Panc1 (cell line): ENCODE results near the gene F13A1. TPM values are rescaled to one million over a fixed set of nuclear protein-coding genes. Genes with fewer than 3 reads are reported as not detected.

Experiments
- ATAC-seq: fragments of 200-7000 bp; cut with Tn5 transposase; 2 replicates; pipeline ENCODE4 v1.9.1; 2020; ENCODE audit warnings: mild to moderate bottlenecking, moderate library complexity
- BruUV-seq: library from RNA; stranded (reverse); fragments of 400-500 nt; replicated peaks from 2 replicates; lab custom pipeline; 2021; lab: Mats Ljungman, UMichigan
- CTCF ChIA-PET: fragments of 300-600 bp; sonication (Branson Sonifier 250); formaldehyde crosslinking; loops from one replicate; lab custom pipeline; 2022; ENCODE audit warnings: antibody characterized with exemption; lab: Charles Lee
- POLR2A ChIA-PET: fragments of 300-600 bp; sonication (Branson Sonifier 250); formaldehyde crosslinking; loops from one replicate; lab custom pipeline; 2022; ENCODE audit warnings: antibody characterized with exemption; lab: Charles Lee
- DNase-seq: peaks from one replicate; pipeline ENCODE4 v3.0.0-alpha.2; 2010; ENCODE audit warnings: low read depth, low spot score
- H3K27ac ChIP-seq: 2 replicates; pipeline ENCODE4 v1.5.1; 2011; ENCODE audit warnings: mild to moderate bottlenecking, low read length, inconsistent platforms
- H3K27me3 ChIP-seq: fragments of 200-500 bp; sonication (Bioruptor generic); 2 replicates; pipeline ENCODE4 v1.6.0; 2014; ENCODE audit warnings: low read length, inconsistent platforms; ENCODE audit not compliant: control insufficient read depth, insufficient read depth
- H3K36me3 ChIP-seq: fragments of 200-500 bp; sonication (Bioruptor generic); 2 replicates; pipeline ENCODE4 v1.5.1; 2014; ENCODE audit warnings: inconsistent platforms, mild to moderate bottlenecking, low read length, moderate library complexity; ENCODE audit not compliant: control insufficient read depth, insufficient read depth
- H3K4me1 ChIP-seq: 2 replicates; pipeline ENCODE4 v1.5.1; 2011; ENCODE audit warnings: inconsistent platforms, mild to moderate bottlenecking, low read length, moderate library complexity; ENCODE audit not compliant: control insufficient read depth, insufficient read depth
- H3K4me3 ChIP-seq, 2 experiments: 2 replicates each; pipeline ENCODE4 v1.5.1; 2011 to 2012; ENCODE audit warnings: low read depth in 2 of 2, low read length in 2 of 2, mild to moderate bottlenecking in 2 of 2, inconsistent platforms in 1 of 2, moderate library complexity in 1 of 2
- H3K9me3 ChIP-seq: fragments of 200-500 bp; sonication (Bioruptor generic); 2 replicates; pipeline ENCODE4 v1.5.1; 2014; ENCODE audit warnings: low read depth, mild to moderate bottlenecking, inconsistent platforms, low read length, moderate library complexity; ENCODE audit not compliant: control insufficient read depth, insufficient read depth
- CTCF ChIP-seq: fragments of 450-650 bp; IDR thresholded peaks from 2 replicates; pipeline ENCODE4 v1.5.1; 2017; ENCODE audit warnings: mild to moderate bottlenecking
- POLR2AphosphoS5 ChIP-seq: IDR thresholded peaks from 2 replicates; pipeline ENCODE4 v1.6.1; 2012; ENCODE audit warnings: mild to moderate bottlenecking, low read depth, low read length, moderate library complexity
- REST ChIP-seq, 2 experiments: IDR thresholded peaks; 2 replicates each; pipeline ENCODE4 v1.6.1; 2011 to 2012; ENCODE audit warnings: low read depth in 2 of 2, control low read depth in 1 of 2, low read length in 1 of 2, mild to moderate bottlenecking in 1 of 2, moderate library complexity in 1 of 2; ENCODE audit not compliant: insufficient read depth in 1 of 2
- SIN3A ChIP-seq: IDR thresholded peaks from 2 replicates; pipeline ENCODE4 v1.6.1; 2012; ENCODE audit warnings: low read depth, mild to moderate bottlenecking, low read length, moderate library complexity, borderline replicate concordance; ENCODE audit not compliant: insufficient read depth
- TCF7L2 ChIP-seq: IDR thresholded peaks from 2 replicates; pipeline ENCODE4 v1.6.1; 2011; ENCODE audit warnings: mild to moderate bottlenecking, low read depth, low read length, inconsistent platforms
- in situ Hi-C: cut with HindIII; loops from 2 replicates; pipeline ENCODE4 v1.10.0; 2016; ENCODE audit warnings: low sequenced_read_pairs, low pct_unique_long_range_greater_than_20kb
- intact Hi-C: fragments of 100-400 bp; cut with micrococcal nuclease; formaldehyde crosslinking; loops from one replicate; pipeline ENCODE4 v1.10.0; 2022; ENCODE audit not compliant: unreplicated experiment
- total RNA-seq: library from RNA; stranded (reverse); gene quantifications from one replicate; pipeline ENCODE4 v1.2.1, GENCODE V29; 2021; ENCODE audit not compliant: unreplicated experiment

Gene F13A1
- total RNA-seq, 1 experiment from 2014 or later, result 0.26 TPM

- H3K9me3 ChIP-seq, result no peaks in the 10 kb centered on the region
- in situ Hi-C loops, result no loop called here
- no peak for DNase-seq
- H3K36me3 ChIP-seq, result no peaks in the 10 kb centered on the region
- H3K27ac ChIP-seq, result no peak overlapping the region
- H3K27me3 ChIP-seq, result peaks cover 6% of the 10 kb centered on the region; the same call in 1 of the 2 replicates
- intact Hi-C loops, result no loop called here
- ChIA-PET CTCF (no interaction called here), POLR2A (no interaction called here)
- TF ChIP-seq CTCF, result no peak
- no peak for TF ChIP-seq SIN3A
- no peak for TF ChIP-seq POLR2AphosphoS5
- H3K4me3 ChIP-seq, result no peak overlapping the region
- no peaks in the 10 kb centered on the region for H3K4me1 ChIP-seq
- no TSS peak for BruUV-seq
- ATAC-seq, result no peak
Observed at GRCh38 chr6:6270948-6271535, 49.4 kb downstream of the F13A1 start.

- no peak for DNase-seq
- H3K4me1 ChIP-seq, result no peaks in the 10 kb centered on the region
- 0 out of 2 replicates have a peak, but pooled peaks cover 2% of the 10 kb centered on the region for H3K27me3 ChIP-seq
- no peak overlapping the region for H3K4me3 ChIP-seq
- ChIA-PET POLR2A (no interaction called here), CTCF (no interaction called here)
- intact Hi-C loops, result no loop called here
- no peaks in the 10 kb centered on the region for H3K9me3 ChIP-seq
- in situ Hi-C loops, result no loop called here
- BruUV-seq, result no TSS peak
- no peak for ATAC-seq
- TF ChIP-seq CTCF, result no peak
- no peak for TF ChIP-seq POLR2AphosphoS5
- no peak for TF ChIP-seq REST (IDR thresholded peaks at IDR 0.05; ENCODE audit: insufficient read depth in 1 of 2, low read depth in 2 of 2, low read length in 1 of 2)
- no peak for TF ChIP-seq TCF7L2
- no peak for TF ChIP-seq SIN3A
- H3K36me3 ChIP-seq, result no peaks in the 10 kb centered on the region
- no peak overlapping the region for H3K27ac ChIP-seq
Observed at GRCh38 chr6:6260196-6260722, 60.2 kb downstream of the F13A1 start.
